ENCODE results near the gene INSYN2B. TPM values are rescaled to one million over a fixed set of nuclear protein-coding genes. Genes with fewer than 3 reads are reported as not detected.
A peak's percentile ranks its signal among the peaks of the same experiment; 100 is the strongest.
"Not testable (repeated sequence)": the region's sequence is repeated elsewhere in the genome, so short reads cannot be mapped to it uniquely, and the experiment has no call there.

The INSYN2B gene
- polyA plus RNA-seq, 3 donors from 2014 or later: 0.40 TPM; not detected in 2

GRCh38 chr5:169964246-169964645, 16.0 kb downstream of the INSYN2B start:
- Mint-ChIP-seq H3K4me3 (no peak overlapping the region), H3K27me3 (ENCODE audit: low read depth in 3 of 3) (peaks cover 4 to 6% (median 4%) of the 10 kb centered on the region in 3 donors), H3K36me3 (no peaks in the 10 kb centered on the region), H3K27ac (no peak overlapping the region), H3K9me3 (no peaks in the 10 kb centered on the region), H3K4me1 (peaks cover 5 to 16% of the 10 kb centered on the region in 2 donors)
- no peak for DNase-seq

GRCh38 chr5:169960659-169961058, 19.6 kb downstream of the INSYN2B start:
- no peak for DNase-seq
- H3K27me3 Mint-ChIP-seq (ENCODE audit: low read depth in 3 of 3): peaks cover 2 to 5% (median 4%) of the 10 kb centered on the region in 3 donors
- no peaks in the 10 kb centered on the region for H3K36me3 Mint-ChIP-seq
- peaks cover 0 to 15% of the 10 kb centered on the region in 2 donors for H3K4me1 Mint-ChIP-seq
- no peak overlapping the region for H3K27ac Mint-ChIP-seq
- no peaks in the 10 kb centered on the region for H3K9me3 Mint-ChIP-seq
- H3K4me3 Mint-ChIP-seq: no peak overlapping the region

GRCh38 chr5:169958278-169958677, 22.0 kb downstream of the INSYN2B start:
- DNase-seq: no peak
- Mint-ChIP-seq H3K4me1 (peaks cover 2 to 27% of the 10 kb centered on the region in 2 donors), H3K4me3 (no peak overlapping the region), H3K36me3 (peaks cover 0 to 4% (median 0%) of the 10 kb centered on the region in 3 donors), H3K27me3 (ENCODE audit: low read depth in 3 of 3) (peaks cover 0 to 7% (median 2%) of the 10 kb centered on the region in 3 donors), H3K27ac (no peak overlapping the region), H3K9me3 (no peaks in the 10 kb centered on the region)

- no peak for DNase-seq
- Mint-ChIP-seq H3K36me3 (peaks cover 0 to 4% (median 0%) of the 10 kb centered on the region in 3 donors), H3K4me3 (no peak overlapping the region), H3K27me3 (ENCODE audit: low read depth in 3 of 3) (peaks cover 0 to 4% (median 0%) of the 10 kb centered on the region in 3 donors), H3K27ac (no peak overlapping the region), H3K9me3 (no peaks in the 10 kb centered on the region), H3K4me1 (peaks cover 5 to 37% of the 10 kb centered on the region in 2 donors)
These were observed 23.5 kb downstream of the INSYN2B start for GRCh38 chr5:169956756-169957155.

GRCh38 chr5:169956126-169956525, 24.2 kb downstream of the INSYN2B start:
- peaks cover 0 to 4% (median 0%) of the 10 kb centered on the region in 3 donors for H3K36me3 Mint-ChIP-seq
- peaks cover 0 to 4% (median 0%) of the 10 kb centered on the region in 3 donors for H3K27me3 Mint-ChIP-seq (ENCODE audit: low read depth in 3 of 3)
- H3K4me1 Mint-ChIP-seq: peaks cover 8 to 43% of the 10 kb centered on the region in 2 donors
- H3K4me3 Mint-ChIP-seq: no peak overlapping the region
- no peak for DNase-seq
- H3K9me3 Mint-ChIP-seq: no peaks in the 10 kb centered on the region
- no peak overlapping the region for H3K27ac Mint-ChIP-seq

- Mint-ChIP-seq H3K4me1 (peaks cover 9 to 45% of the 10 kb centered on the region in 2 donors), H3K4me3 (no peak overlapping the region), H3K27ac (no peak overlapping the region), H3K9me3 (no peaks in the 10 kb centered on the region), H3K36me3 (peaks cover 0 to 4% (median 0%) of the 10 kb centered on the region in 3 donors), H3K27me3 (ENCODE audit: low read depth in 3 of 3) (peaks cover 0 to 4% (median 0%) of the 10 kb centered on the region in 3 donors)
- no peak for DNase-seq
These were observed 25.5 kb downstream of the INSYN2B start for GRCh38 chr5:169954786-169955185.

GRCh38 chr5:169953196-169953595, 27.1 kb downstream of the INSYN2B start:
- H3K27me3 Mint-ChIP-seq (ENCODE audit: low read depth in 3 of 3); DNase-seq; H3K9me3 Mint-ChIP-seq; H3K4me3 Mint-ChIP-seq; H3K36me3 Mint-ChIP-seq; H3K27ac Mint-ChIP-seq: not testable (repeated sequence)
- H3K4me1 Mint-ChIP-seq: peaks cover 10 to 45% of the 10 kb centered on the region in 2 donors

GRCh38 chr5:169950333-169950732, 30.0 kb downstream of the INSYN2B start:
- no peaks in the 10 kb centered on the region for H3K9me3 Mint-ChIP-seq
- DNase-seq: no peak

GRCh38 chr5:169946743-169947295, 33.5 kb downstream of the INSYN2B start:
- Mint-ChIP-seq H3K4me1 (peaks cover 43 to 64% of the 10 kb centered on the region in 2 donors), H3K9me3 (no peaks in the 10 kb centered on the region), H3K27ac (peak overlapping the region in 2 of 6 donors; percentile 13 to 38), H3K36me3 (peaks cover 0 to 5% (median 3%) of the 10 kb centered on the region in 3 donors), H3K27me3 (ENCODE audit: low read depth in 3 of 3) (peaks cover 0 to 4% (median 1%) of the 10 kb centered on the region in 3 donors), H3K4me3 (no peak overlapping the region)
- DNase-seq: no peak

More at GRCh38 chr5:169950333-169950732, 30.0 kb downstream of the INSYN2B start:
- H3K4me1 Mint-ChIP-seq: peaks cover 21 to 48% of the 10 kb centered on the region in 2 donors
- H3K27ac Mint-ChIP-seq: peak overlapping the region in 1 of 6 donors; percentile 24
- no peak overlapping the region for H3K4me3 Mint-ChIP-seq
- H3K36me3 Mint-ChIP-seq: peaks cover 0 to 8% (median 3%) of the 10 kb centered on the region in 3 donors
- H3K27me3 Mint-ChIP-seq (ENCODE audit: low read depth in 3 of 3): peaks cover 0 to 8% (median 0%) of the 10 kb centered on the region in 3 donors

- peaks cover 0 to 8% (median 3%) of the 10 kb centered on the region in 3 donors for H3K36me3 Mint-ChIP-seq
- no peak overlapping the region for H3K4me3 Mint-ChIP-seq
- DNase-seq: no peak
- peak overlapping the region in 1 of 6 donors; percentile 38 for H3K27ac Mint-ChIP-seq
- H3K4me1 Mint-ChIP-seq: peaks cover 41 to 63% of the 10 kb centered on the region in 2 donors
- H3K9me3 Mint-ChIP-seq: no peaks in the 10 kb centered on the region
- H3K27me3 Mint-ChIP-seq (ENCODE audit: low read depth in 3 of 3): peaks cover 0 to 4% (median 1%) of the 10 kb centered on the region in 3 donors
These were observed 34.4 kb downstream of the INSYN2B start for GRCh38 chr5:169945831-169946261.

- peaks cover 0 to 8% (median 3%) of the 10 kb centered on the region in 3 donors for H3K36me3 Mint-ChIP-seq
- peak overlapping the region; percentile 2 to 64 (median 35) for H3K27ac Mint-ChIP-seq
- no peaks in the 10 kb centered on the region for H3K9me3 Mint-ChIP-seq
- peaks cover 0 to 4% (median 1%) of the 10 kb centered on the region in 3 donors for H3K27me3 Mint-ChIP-seq (ENCODE audit: low read depth in 3 of 3)
- DNase-seq: no peak
- H3K4me3 Mint-ChIP-seq: no peak overlapping the region
- H3K4me1 Mint-ChIP-seq: peaks cover 43 to 65% of the 10 kb centered on the region in 2 donors
These were observed 35.2 kb downstream of the INSYN2B start for GRCh38 chr5:169944922-169945680.

- H3K9me3 Mint-ChIP-seq: no peaks in the 10 kb centered on the region
- peaks cover 44 to 68% of the 10 kb centered on the region in 2 donors for H3K4me1 Mint-ChIP-seq
- H3K27me3 Mint-ChIP-seq (ENCODE audit: low read depth in 3 of 3): peaks cover 0 to 4% (median 1%) of the 10 kb centered on the region in 3 donors
- H3K4me3 Mint-ChIP-seq: no peak overlapping the region
- DNase-seq: peak; percentile 10 to 24 (median 11)
- peak overlapping the region in 5 of 6 donors; percentile 9 to 83 (median 40) for H3K27ac Mint-ChIP-seq
- H3K36me3 Mint-ChIP-seq: peaks cover 0 to 6% (median under 1%) of the 10 kb centered on the region in 3 donors
These were observed 36.2 kb downstream of the INSYN2B start for GRCh38 chr5:169944115-169944514.

- H3K4me3 Mint-ChIP-seq: no peak overlapping the region
- H3K27me3 Mint-ChIP-seq (ENCODE audit: low read depth in 3 of 3): peaks cover 0 to 3% (median 1%) of the 10 kb centered on the region in 3 donors
- peaks cover 0 to 6% (median 4%) of the 10 kb centered on the region in 3 donors for H3K36me3 Mint-ChIP-seq
- H3K4me1 Mint-ChIP-seq: peaks cover 41 to 68% of the 10 kb centered on the region in 2 donors
- peak overlapping the region in 1 of 6 donors; percentile 62 for H3K27ac Mint-ChIP-seq
- no peaks in the 10 kb centered on the region for H3K9me3 Mint-ChIP-seq
- DNase-seq: no peak
These were observed 37.3 kb downstream of the INSYN2B start for GRCh38 chr5:169943026-169943425.

- Mint-ChIP-seq H3K4me1 (peaks cover 38 to 65% of the 10 kb centered on the region in 2 donors), H3K4me3 (no peak overlapping the region)
These were observed 38.1 kb downstream of the INSYN2B start for GRCh38 chr5:169942181-169942580.

More at GRCh38 chr5:169942181-169942580, 38.1 kb downstream of the INSYN2B start:
- peak overlapping the region in 2 of 6 donors; percentile 1 to 60 for H3K27ac Mint-ChIP-seq
- H3K9me3 Mint-ChIP-seq: no peaks in the 10 kb centered on the region
- no peak for DNase-seq
- H3K36me3 Mint-ChIP-seq: peaks cover 0 to 7% (median 4%) of the 10 kb centered on the region in 3 donors
- H3K27me3 Mint-ChIP-seq (ENCODE audit: low read depth in 3 of 3): peaks cover 0 to 4% (median 1%) of the 10 kb centered on the region in 3 donors
